Hepatocyte (in vitro differentiated cells): ENCODE data around the gene GMPR. TPM values are rescaled to one million over a fixed set of nuclear protein-coding genes. Genes with fewer than 3 reads are reported as not detected.

ENCODE experiments used
- DNase-seq: peaks from one replicate; pipeline ENCODE4 v3.0.0-alpha.2; 2016; ENCODE audit warnings: low spot score
- H2AFZ ChIP-seq: fragments of 200-600 bp; sonication (generic); 2 replicates; pipeline ENCODE4 v1.6.0; 2016; ENCODE audit warnings: antibody characterized with exemption, mild to moderate bottlenecking
- H3K27ac ChIP-seq: fragments of 200-600 bp; sonication (generic); 2 replicates; pipeline ENCODE4 v1.5.1; 2016; ENCODE audit warnings: mild to moderate bottlenecking
- H3K27me3 ChIP-seq: fragments of 200-600 bp; sonication (generic); 2 replicates; pipeline ENCODE4 v1.6.1; 2016
- H3K36me3 ChIP-seq: fragments of 200-600 bp; sonication (generic); replicated peaks from 2 replicates; pipeline ENCODE4 v1.5.1; 2016; ENCODE audit warnings: low read depth; ENCODE audit not compliant: insufficient read depth
- H3K4me1 ChIP-seq: fragments of 200-600 bp; sonication (generic); 2 replicates; pipeline ENCODE4 v1.5.1; 2016; ENCODE audit warnings: mild to moderate bottlenecking, moderate library complexity; ENCODE audit not compliant: insufficient read depth
- H3K4me2 ChIP-seq: fragments of 200-600 bp; sonication (generic); 2 replicates; pipeline ENCODE4 v1.6.0; 2016
- H3K4me3 ChIP-seq: fragments of 200-600 bp; sonication (generic); 2 replicates; pipeline ENCODE4 v1.5.1; 2016; ENCODE audit warnings: mild to moderate bottlenecking
- H3K79me2 ChIP-seq: fragments of 200-600 bp; sonication (generic); 2 replicates; pipeline ENCODE4 v1.6.0; 2017; ENCODE audit warnings: mild to moderate bottlenecking
- H3K9me2 ChIP-seq: fragments of 200-600 bp; sonication (generic); replicated peaks from 2 replicates; pipeline ENCODE4 v1.6.0; 2017; ENCODE audit warnings: mild to moderate bottlenecking; ENCODE audit not compliant: insufficient read depth
- H3K9me3 ChIP-seq: fragments of 200-600 bp; sonication (generic); 2 replicates; pipeline ENCODE4 v1.5.1; 2016; ENCODE audit warnings: low read depth, mild to moderate bottlenecking
- H4K20me1 ChIP-seq: fragments of 200-600 bp; sonication (generic); 2 replicates; pipeline ENCODE4 v1.6.0; 2016; ENCODE audit warnings: mild to moderate bottlenecking; ENCODE audit not compliant: insufficient read depth, poor library complexity, severe bottlenecking
- CTCF ChIP-seq: fragments of 200-600 bp; sonication (generic); IDR thresholded peaks from 2 replicates; pipeline ENCODE4 v1.5.1; 2016; ENCODE audit warnings: antibody characterized with exemption, mild to moderate bottlenecking; ENCODE audit not compliant: poor library complexity
- EZH2 ChIP-seq: fragments of 200-600 bp; sonication (generic); IDR thresholded peaks from 2 replicates; pipeline ENCODE4 v1.6.1; 2016; ENCODE audit warnings: antibody characterized with exemption, mild to moderate bottlenecking, borderline replicate concordance
- EZH2phosphoT487 ChIP-seq: fragments of 200-600 bp; sonication (generic); IDR thresholded peaks from one replicate; pipeline ENCODE4 v1.6.1; 2018; ENCODE audit warnings: antibody characterized with exemption, mild to moderate bottlenecking, low read depth, moderate library complexity; ENCODE audit not compliant: unreplicated experiment, severe bottlenecking
- WGBS: methylation state at CpG from one replicate; pipeline ENCODE4 v1.1.6; 2016; ENCODE audit warnings: low lambda C conversion rate; ENCODE audit errors: missing lambda C conversion rate; 5-methylcytosine and 5-hydroxymethylcytosine counted together
- polyA plus RNA-seq: library from polyadenylated mRNA; unstranded; fragments of >200 nt; fragmentation: Nextera tagmentation; extraction: Ambion mirVana; gene quantifications from 2 replicates; pipeline ENCODE4 v1.2.1, GENCODE V29; 2016
- total RNA-seq: library from RNA; depleted of rRNA; stranded (reverse); fragments of >200 nt; gene quantifications from 2 replicates; pipeline ENCODE4 v1.2.3, GENCODE V29; 2014

The GMPR gene
- total and polyA plus RNA-seq, 2 experiments from 2014 or later: 6.1 to 16.5 TPM

- no peaks in the 10 kb centered on the region for H3K9me3 ChIP-seq
- no peaks in the 10 kb centered on the region for H3K79me2 ChIP-seq
- no peaks in the 10 kb centered on the region for H3K9me2 ChIP-seq
- H3K4me2 ChIP-seq: no peak overlapping the region
- DNase-seq: no peak
- no peak overlapping the region for H2AFZ ChIP-seq
- WGBS: 74% methylated on average over 10 of the region's 10 CpGs
- no peak overlapping the region for H3K4me3 ChIP-seq
- TF ChIP-seq CTCF (no peak), EZH2phosphoT487 (no peak), EZH2 (no peak)
- H3K36me3 ChIP-seq: no peaks in the 10 kb centered on the region
- H3K27ac ChIP-seq: no peak overlapping the region
- H3K4me1 ChIP-seq: no peaks in the 10 kb centered on the region
- H3K27me3 ChIP-seq: no peaks in the 10 kb centered on the region
- no peaks in the 10 kb centered on the region for H4K20me1 ChIP-seq
Observed at GRCh38 chr6:16244869-16245451, 6.6 kb downstream of the GMPR start.

GRCh38 chr6:16248271-16248853 is 10.0 kb downstream of the GMPR start:
- no peak for TF ChIP-seq EZH2phosphoT487
- TF ChIP-seq CTCF: no peak
- no peak for TF ChIP-seq EZH2
- no peaks in the 10 kb centered on the region for H3K27me3 ChIP-seq
- no peak overlapping the region for H3K4me3 ChIP-seq
- no peaks in the 10 kb centered on the region for H3K4me1 ChIP-seq
- no peak overlapping the region for H3K4me2 ChIP-seq
- no peak overlapping the region for H3K27ac ChIP-seq
- no peaks in the 10 kb centered on the region for H3K36me3 ChIP-seq
- no peaks in the 10 kb centered on the region for H3K79me2 ChIP-seq
- H2AFZ ChIP-seq: no peak overlapping the region
- no peaks in the 10 kb centered on the region for H4K20me1 ChIP-seq
- no peak for DNase-seq
- H3K9me2 ChIP-seq: no peaks in the 10 kb centered on the region
- 91% methylated on average over 7 of the region's 7 CpGs for WGBS
- no peaks in the 10 kb centered on the region for H3K9me3 ChIP-seq

- Histone ChIP-seq H3K4me1 (no peaks in the 10 kb centered on the region), H3K9me3 (no peaks in the 10 kb centered on the region), H3K9me2 (no peaks in the 10 kb centered on the region), H3K4me3 (no peak overlapping the region), H3K79me2 (no peaks in the 10 kb centered on the region), H2AFZ (no peak overlapping the region), H4K20me1 (no peaks in the 10 kb centered on the region), H3K36me3 (no peaks in the 10 kb centered on the region), H3K4me2 (no peak overlapping the region), H3K27me3 (no peaks in the 10 kb centered on the region), H3K27ac (no peak overlapping the region)
- TF ChIP-seq EZH2 (no peak), CTCF (no peak), EZH2phosphoT487 (no peak)
- WGBS: 50% methylated on average over 1 of the region's 1 CpG
- no peak for DNase-seq
Observed at GRCh38 chr6:16249971-16250370, 11.6 kb downstream of the GMPR start.
